ENCODE data around the gene MRPS18C. TPM values are rescaled to one million over a fixed set of nuclear protein-coding genes. Genes with fewer than 3 reads are reported as not detected.
A peak's percentile ranks its signal among the peaks of the same experiment; 100 is the strongest.

MRPS18C gene
- total and polyA plus RNA-seq, 9 of the 15 experiments (the other 6 are each of a cell fraction or from before 2014, with no cell fraction given) = 54.3 to 390 (median 138) TPM

GRCh38 chr4:83496085-83496917, 40.4 kb downstream of the MRPS18C start (continued):
- TF ChIP-seq BACH1 (tag; IDR thresholded peaks at IDR 0.05) = peak; percentile 48; the same call in 1 of the 2 replicates
- peak; percentile 86 for TF ChIP-seq KDM1A (IDR thresholded peaks at IDR 0.05)
- peak; percentile 47 for TF ChIP-seq RBBP5 (IDR thresholded peaks at IDR 0.05; ENCODE audit: borderline replicate concordance, insufficient read depth, low read length, poor library complexity, severe bottlenecking)
- TF ChIP-seq TRIM24 (IDR thresholded peaks at IDR 0.05) = peak; percentile 83 to 91
- TF ChIP-seq RAD21 (CRISPR knock-in tag; conservative IDR thresholded peaks at IDR 0.05 in 1 of 2, IDR thresholded peaks at IDR 0.05 in 1 of 2) = 0 out of 4 replicates have a peak, but pooled peaks of 1 of the 2 experiments have one; percentile 12
- TF ChIP-seq SMARCA5 (IDR thresholded peaks at IDR 0.05) = peak; percentile 82; the same call in 1 of the 2 replicates
- peak in 1 of 2 experiments; percentile 78; a peak in 2 of 4 replicates for TF ChIP-seq HDAC1 (IDR thresholded peaks at IDR 0.05)
- TF ChIP-seq MEF2A (IDR thresholded peaks at IDR 0.05; ENCODE audit: control insufficient read depth, low read depth, low read length) = peak; percentile 18; the same call in 1 of the 2 replicates
- peak; percentile 52 for TF ChIP-seq CXXC5 (CRISPR knock-in tag; IDR thresholded peaks at IDR 0.05)
- TF ChIP-seq POLR3A (IDR thresholded peaks at IDR 0.05; ENCODE audit: borderline replicate concordance, extremely low read depth, insufficient read depth, insufficient read length) = peak; percentile 24
- peak; percentile 75; the same call in 1 of the 2 replicates for TF ChIP-seq HDAC2 (IDR thresholded peaks at IDR 0.05)
- TF ChIP-seq PML (IDR thresholded peaks at IDR 0.05; ENCODE audit: low read length) = peak; percentile 72
- 0 out of 2 replicates have a peak, but pooled peaks have one; percentile 76 for TF ChIP-seq HDGF (IDR thresholded peaks at IDR 0.05)
- peak; percentile 68; the same call in 1 of the 2 replicates for TF ChIP-seq CC2D1A (IDR thresholded peaks at IDR 0.05)
- peak; percentile 92 for TF ChIP-seq TAL1 (IDR thresholded peaks at IDR 0.05)
